Progenitor cell of endocrine pancreas (in vitro differentiated cells): ENCODE data around the gene CIITA. TPM values are rescaled to one million over a fixed set of nuclear protein-coding genes. Genes with fewer than 3 reads are reported as not detected.

Experiments used
- DNase-seq: peaks from one replicate; pipeline ENCODE4 v3.0.0; 2021; ENCODE audit warnings: low spot score; ENCODE audit not compliant: unreplicated experiment
- H3K27ac Mint-ChIP-seq: 2 replicates; pipeline ENCODE4 v1.8.0; 2021; ENCODE audit warnings: mild to moderate bottlenecking, moderate library complexity, mixed read lengths
- H3K27me3 Mint-ChIP-seq: 2 replicates; pipeline ENCODE4 v1.8.0; 2021; ENCODE audit warnings: mixed read lengths
- H3K36me3 Mint-ChIP-seq: 2 replicates; pipeline ENCODE4 v1.8.0; 2022; ENCODE audit warnings: mixed read lengths; ENCODE audit not compliant: insufficient read depth
- H3K4me1 Mint-ChIP-seq: 2 replicates; pipeline ENCODE4 v1.8.0; 2021; ENCODE audit warnings: low read depth, mixed read lengths
- H3K4me3 Mint-ChIP-seq: 2 replicates; pipeline ENCODE4 v1.8.0; 2021; ENCODE audit warnings: low read depth, mild to moderate bottlenecking, moderate library complexity, mixed read lengths
- H3K9me3 Mint-ChIP-seq: 2 replicates; pipeline ENCODE4 v1.8.0; 2021; ENCODE audit warnings: low read depth, mixed read lengths
- total RNA-seq: library from RNA; stranded (reverse); gene quantifications from 2 replicates; pipeline ENCODE4 v1.2.1, GENCODE V29; 2021
- TF ChIP-seq, protein P1 (sequence below): fragments of 200-600 bp; sonication (generic); IDR thresholded peaks from one replicate; pipeline ENCODE4 v1.5.0; 2021; ENCODE audit warnings: antibody characterized with exemption, mild to moderate bottlenecking; ENCODE audit not compliant: unreplicated experiment

The CIITA gene
- total RNA-seq, 1 donor from 2014 or later = not detected

DNA sequence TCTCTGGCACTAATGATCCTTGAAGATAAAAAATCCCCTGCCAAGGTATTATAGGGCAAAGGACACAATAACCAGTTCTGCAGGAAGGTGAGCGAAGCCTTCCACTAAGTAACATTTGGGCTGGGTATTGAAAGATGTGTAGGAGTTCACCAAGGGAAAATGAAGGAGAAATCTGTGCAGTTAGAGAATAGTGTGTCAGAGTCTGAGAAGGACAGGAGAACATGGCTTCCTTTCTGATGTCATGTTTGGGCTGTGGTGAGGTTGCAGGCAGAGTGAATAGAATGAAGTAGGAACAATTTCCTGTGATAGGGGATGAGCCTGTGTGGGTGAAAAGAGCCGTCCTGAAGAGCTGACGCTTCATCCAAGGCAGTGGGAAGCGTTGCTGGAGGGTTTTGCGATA lies 24.1 kb upstream of the CIITA start:
- H3K27me3 Mint-ChIP-seq = peaks cover 7% of the 10 kb centered on the region
- TF ChIP-seq, protein P1, sequence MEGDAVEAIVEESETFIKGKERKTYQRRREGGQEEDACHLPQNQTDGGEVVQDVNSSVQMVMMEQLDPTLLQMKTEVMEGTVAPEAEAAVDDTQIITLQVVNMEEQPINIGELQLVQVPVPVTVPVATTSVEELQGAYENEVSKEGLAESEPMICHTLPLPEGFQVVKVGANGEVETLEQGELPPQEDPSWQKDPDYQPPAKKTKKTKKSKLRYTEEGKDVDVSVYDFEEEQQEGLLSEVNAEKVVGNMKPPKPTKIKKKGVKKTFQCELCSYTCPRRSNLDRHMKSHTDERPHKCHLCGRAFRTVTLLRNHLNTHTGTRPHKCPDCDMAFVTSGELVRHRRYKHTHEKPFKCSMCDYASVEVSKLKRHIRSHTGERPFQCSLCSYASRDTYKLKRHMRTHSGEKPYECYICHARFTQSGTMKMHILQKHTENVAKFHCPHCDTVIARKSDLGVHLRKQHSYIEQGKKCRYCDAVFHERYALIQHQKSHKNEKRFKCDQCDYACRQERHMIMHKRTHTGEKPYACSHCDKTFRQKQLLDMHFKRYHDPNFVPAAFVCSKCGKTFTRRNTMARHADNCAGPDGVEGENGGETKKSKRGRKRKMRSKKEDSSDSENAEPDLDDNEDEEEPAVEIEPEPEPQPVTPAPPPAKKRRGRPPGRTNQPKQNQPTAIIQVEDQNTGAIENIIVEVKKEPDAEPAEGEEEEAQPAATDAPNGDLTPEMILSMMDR = no peak
- H3K4me3 Mint-ChIP-seq = no peak overlapping the region

DNA sequence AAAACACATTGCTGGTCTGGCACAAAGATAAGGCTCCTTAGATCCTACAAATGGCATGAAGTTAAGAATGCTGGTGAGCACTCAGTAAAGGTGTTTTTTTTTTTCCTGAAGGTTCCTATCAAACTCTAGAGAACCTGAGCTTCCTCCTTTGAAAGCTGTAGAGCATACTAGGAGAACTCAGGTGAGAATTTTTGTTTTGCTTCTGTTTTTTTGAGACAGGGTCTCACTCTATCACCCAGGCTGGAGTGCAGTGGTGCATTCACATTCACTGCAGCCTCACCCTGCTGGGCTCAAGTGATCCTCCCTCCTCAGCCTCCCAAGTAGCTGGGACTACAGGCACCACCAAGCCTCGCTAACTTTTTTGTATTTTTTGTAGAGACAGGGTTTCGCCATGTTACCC lies 21.0 kb upstream of the CIITA start:
- H3K27me3 Mint-ChIP-seq = no peaks in the 10 kb centered on the region
- H3K27ac Mint-ChIP-seq = no peak overlapping the region
- no peak for DNase-seq
- no peaks in the 10 kb centered on the region for H3K4me1 Mint-ChIP-seq
- H3K4me3 Mint-ChIP-seq = no peak overlapping the region
- no peaks in the 10 kb centered on the region for H3K9me3 Mint-ChIP-seq
- H3K36me3 Mint-ChIP-seq = no peaks in the 10 kb centered on the region
- TF ChIP-seq, protein P1 = no peak

More for the DNA sequence above, 24.1 kb upstream of the CIITA start:
- H3K36me3 Mint-ChIP-seq = no peaks in the 10 kb centered on the region
- no peaks in the 10 kb centered on the region for H3K9me3 Mint-ChIP-seq
- no peaks in the 10 kb centered on the region for H3K4me1 Mint-ChIP-seq
- no peak overlapping the region for H3K27ac Mint-ChIP-seq
- DNase-seq = no peak

DNA sequence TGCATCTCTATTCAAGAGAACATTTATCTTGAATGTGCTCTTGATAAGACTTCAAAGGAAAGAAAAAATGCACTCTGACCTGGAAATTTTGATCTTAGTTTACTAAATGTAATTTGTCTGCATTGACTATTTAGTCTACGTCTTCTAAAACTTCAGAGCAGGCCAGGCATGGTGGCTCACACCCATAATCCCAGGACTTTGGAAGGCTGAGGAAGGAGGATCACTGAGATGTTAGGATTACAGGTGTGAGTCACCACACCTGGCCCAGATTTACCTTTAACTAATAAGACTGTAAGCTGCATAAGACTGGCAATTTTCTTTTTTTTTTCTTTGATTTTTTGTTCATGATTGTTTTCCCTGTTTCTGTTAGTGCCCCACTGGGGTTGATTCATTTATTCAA lies 18.8 kb upstream of the CIITA start:
- DNase-seq = no peak
- H3K36me3 Mint-ChIP-seq = no peaks in the 10 kb centered on the region
- H3K4me1 Mint-ChIP-seq = no peaks in the 10 kb centered on the region
- no peak overlapping the region for H3K27ac Mint-ChIP-seq
- peaks cover 16% of the 10 kb centered on the region for H3K27me3 Mint-ChIP-seq
- TF ChIP-seq, protein P1 = no peak
- H3K9me3 Mint-ChIP-seq = no peaks in the 10 kb centered on the region
- no peak overlapping the region for H3K4me3 Mint-ChIP-seq

DNA sequence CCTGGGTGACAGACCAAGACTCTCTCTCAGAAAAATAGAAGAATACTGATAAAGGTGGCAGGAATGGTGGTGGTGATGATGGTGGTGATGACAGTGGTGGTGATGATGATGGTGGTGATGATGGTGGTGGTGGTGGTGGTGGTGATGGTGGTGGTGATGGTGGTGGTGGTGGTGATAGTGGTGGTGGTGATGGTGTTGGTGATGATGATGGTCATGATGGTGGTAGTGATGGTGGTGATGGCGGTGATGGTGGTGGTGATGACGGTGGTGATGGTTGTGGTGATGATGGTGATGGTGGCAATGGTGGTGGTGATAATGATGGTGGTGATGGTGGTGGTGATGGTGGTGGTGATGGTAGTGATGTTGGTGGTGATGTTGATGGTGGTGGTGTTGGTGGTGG lies 18.0 kb upstream of the CIITA start:
- Mint-ChIP-seq H3K4me1 (no peaks in the 10 kb centered on the region), H3K4me3 (no peak overlapping the region), H3K27ac (no peak overlapping the region), H3K9me3 (no peaks in the 10 kb centered on the region), H3K36me3 (no peaks in the 10 kb centered on the region), H3K27me3 (peaks cover 18% of the 10 kb centered on the region)
- DNase-seq = no peak
- TF ChIP-seq, protein P1 = no peak

DNA sequence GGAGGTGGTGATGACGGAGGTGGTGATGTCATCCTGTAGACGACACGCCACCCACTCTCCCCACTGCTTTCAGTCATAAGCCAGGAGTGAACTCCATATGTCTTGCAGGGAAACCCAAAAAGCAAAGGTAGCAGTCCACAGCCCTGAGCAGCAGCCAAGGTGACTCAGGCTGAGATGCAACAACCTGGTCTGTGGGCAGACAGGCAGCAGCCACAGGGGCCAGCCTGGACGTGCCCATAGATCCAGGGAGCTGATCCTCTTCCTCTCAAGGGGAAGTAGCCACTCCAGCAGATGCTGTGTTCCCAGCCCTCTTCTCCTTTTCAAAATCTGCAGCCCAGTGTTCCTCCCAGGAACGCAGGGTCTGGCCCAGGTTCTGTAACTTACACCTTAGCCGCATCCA lies 17.3 kb upstream of the CIITA start:
- Mint-ChIP-seq H3K27ac (no peak overlapping the region), H3K9me3 (no peaks in the 10 kb centered on the region), H3K4me3 (no peak overlapping the region), H3K27me3 (peaks cover 18% of the 10 kb centered on the region), H3K36me3 (no peaks in the 10 kb centered on the region), H3K4me1 (no peaks in the 10 kb centered on the region)
- DNase-seq = no peak
- TF ChIP-seq, protein P1 = no peak
